Hematopoietic multipotent progenitor cell treated with erythropoietin and hydrocortisone succinate and interleukin-3 and kit ligand, for 6 days (in vitro differentiated cells): ENCODE data around the gene PGAP6.
"Not testable (repeated sequence)": the region's sequence is repeated elsewhere in the genome, so short reads cannot be mapped to it uniquely, and the experiment has no call there.

Experiments
- DNase-seq: peaks from one replicate; pipeline ENCODE4 v3.0.0-alpha.2; 2015

PGAP6 gene

GRCh38 chr16:381789-382717 is at the start of gene PGAP6:
Gene PGAP6, minus strand, starts transcription at chr16:381978. Its CDS starts 157 bp downstream, at chr16:381821.
- peak; percentile 80 for DNase-seq

- no peak for DNase-seq
Observed at GRCh38 chr16:430904-431303, 49.1 kb upstream of the PGAP6 start.

- no peak for DNase-seq
Observed at GRCh38 chr16:427250-427649, 45.5 kb upstream of the PGAP6 start.

GRCh38 chr16:426906-427249 is 45.1 kb upstream of the PGAP6 start:
- DNase-seq, result no peak

GRCh38 chr16:426115-426905 is 44.5 kb upstream of the PGAP6 start:
- DNase-seq, result no peak

GRCh38 chr16:425740-426114 is 43.9 kb upstream of the PGAP6 start:
- peak; percentile 38 for DNase-seq

- peak; percentile 90 for DNase-seq
Observed at GRCh38 chr16:425082-425718, 43.4 kb upstream of the PGAP6 start, which contains the start of gene RAB11FIP3. Gene RAB11FIP3, plus strand, starts transcription at chr16:425649. Its CDS starts 358 bp downstream, at chr16:426007.

- peak; percentile 55 for DNase-seq
Observed at GRCh38 chr16:424623-425081, 42.9 kb upstream of the PGAP6 start.

GRCh38 chr16:424033-424622 is 42.4 kb upstream of the PGAP6 start:
- DNase-seq, result peak; percentile 59

GRCh38 chr16:422179-422578 is 40.4 kb upstream of the PGAP6 start:
- not testable (repeated sequence) for DNase-seq

- not testable (repeated sequence) for DNase-seq
Observed at GRCh38 chr16:415170-415498, 33.4 kb upstream of the PGAP6 start.

GRCh38 chr16:414395-415169 is 32.8 kb upstream of the PGAP6 start:
- no peak for DNase-seq

GRCh38 chr16:411576-412265 is 29.9 kb upstream of the PGAP6 start:
- DNase-seq, result no peak

GRCh38 chr16:410516-411178 is 28.9 kb upstream of the PGAP6 start:
- DNase-seq, result no peak

- DNase-seq, result no peak
Observed at GRCh38 chr16:407253-407652, 25.5 kb upstream of the PGAP6 start.

GRCh38 chr16:405548-406506 is 24.0 kb upstream of the PGAP6 start:
- peak; percentile 4 for DNase-seq

- peak; percentile 2 for DNase-seq
Observed at GRCh38 chr16:404971-405486, 23.3 kb upstream of the PGAP6 start.

GRCh38 chr16:401468-402348 is 19.9 kb upstream of the PGAP6 start, which contains the start of gene DECR2:
Gene DECR2, plus strand, starts transcription at chr16:401885. Its CDS starts 79 bp downstream, at chr16:401964.
- peak; percentile 95 for DNase-seq
